SKM-1 treated with dmso at 0.1 percent for 144 hours (cell line): ENCODE measurements around the gene NIFK.
A peak's percentile ranks its signal among the peaks of the same experiment; 100 is the strongest.

ENCODE experiments used
- DNase-seq: peaks from one replicate; lab custom pipeline; 2025; ENCODE audit not compliant: unreplicated experiment; lab: John Stamatoyannopoulos, UW

Gene NIFK

GRCh38 chr2:121736462-121737336 lies at the start of gene NIFK:
TSS of gene NIFK (minus strand) at chr2:121736875. CDS start at chr2:121736850, 25 bp downstream.
- DNase-seq: peak; percentile 96

GRCh38 chr2:121783180-121783579 lies 46.5 kb upstream of the NIFK start:
- DNase-seq: no peak

- DNase-seq: no peak
These were observed 42.2 kb upstream of the NIFK start for GRCh38 chr2:121778741-121779487.

GRCh38 chr2:121777699-121778058 lies 41.0 kb upstream of the NIFK start:
- DNase-seq: no peak

GRCh38 chr2:121776885-121777698 lies 40.4 kb upstream of the NIFK start:
- no peak for DNase-seq

GRCh38 chr2:121776361-121776760 lies 39.7 kb upstream of the NIFK start:
- no peak for DNase-seq

GRCh38 chr2:121774235-121774634 lies 37.6 kb upstream of the NIFK start:
- DNase-seq: no peak

GRCh38 chr2:121771976-121772742 lies 35.5 kb upstream of the NIFK start:
- DNase-seq: no peak

GRCh38 chr2:121768143-121768755 lies 31.6 kb upstream of the NIFK start:
- DNase-seq: no peak

- no peak for DNase-seq
These were observed 29.9 kb upstream of the NIFK start for GRCh38 chr2:121766624-121767023.

GRCh38 chr2:121764681-121765228 lies 28.1 kb upstream of the NIFK start:
- no peak for DNase-seq

GRCh38 chr2:121755237-121756111 lies 18.8 kb upstream of the NIFK start, which contains the start of gene TSN:
TSS of gene TSN (plus strand) at chr2:121755651. CDS start at chr2:121755780, 129 bp downstream.
- DNase-seq: peak; percentile 96

- DNase-seq: no peak
These were observed 18.2 kb upstream of the NIFK start for GRCh38 chr2:121754851-121755236.

- peak; percentile 61 for DNase-seq
These were observed 11.5 kb upstream of the NIFK start for GRCh38 chr2:121748202-121748601.

- DNase-seq: no peak
These were observed 9.4 kb upstream of the NIFK start for GRCh38 chr2:121746071-121746578.

- DNase-seq: no peak
These were observed 4.8 kb upstream of the NIFK start for GRCh38 chr2:121741450-121741849.

- no peak for DNase-seq
These were observed 4.3 kb upstream of the NIFK start for GRCh38 chr2:121740973-121741372.

- no peak for DNase-seq
These were observed 574 bp downstream of the NIFK start for GRCh38 chr2:121736140-121736461.
